Placental pericyte (primary cell): ENCODE measurements around the gene ZBTB12. TPM values are rescaled to one million over a fixed set of nuclear protein-coding genes. Genes with fewer than 3 reads are reported as not detected.

ENCODE experiments used
- small RNA-seq: library from RNA; depleted of rRNA; stranded (forward); fragments of <200 nt; gene quantifications from one replicate; pipeline ENCODE3, GENCODE V24; 2012; ENCODE audit warnings: low replicate concordance
- total RNA-seq: library from RNA; depleted of rRNA; stranded (reverse); fragments of >200 nt; gene quantifications from 2 replicates; pipeline ENCODE4 v1.2.3, GENCODE V29; 2012

The ZBTB12 gene
- 1.4 and 2.8 TPM in 2 replicates for total RNA-seq

GRCh38 chr6:31901953-31902643 lies at the start of gene ZBTB12:
Gene ZBTB12 (minus strand): TSS chr6:31902086. CDS start chr6:31901305, 781 bp downstream.

GRCh38 chr6:31945507-31946369 lies 43.9 kb upstream of the ZBTB12 start, which contains the start of gene CFB:
Gene CFB (plus strand): TSS chr6:31946095. CDS start chr6:31946222, 127 bp downstream.

DNA sequence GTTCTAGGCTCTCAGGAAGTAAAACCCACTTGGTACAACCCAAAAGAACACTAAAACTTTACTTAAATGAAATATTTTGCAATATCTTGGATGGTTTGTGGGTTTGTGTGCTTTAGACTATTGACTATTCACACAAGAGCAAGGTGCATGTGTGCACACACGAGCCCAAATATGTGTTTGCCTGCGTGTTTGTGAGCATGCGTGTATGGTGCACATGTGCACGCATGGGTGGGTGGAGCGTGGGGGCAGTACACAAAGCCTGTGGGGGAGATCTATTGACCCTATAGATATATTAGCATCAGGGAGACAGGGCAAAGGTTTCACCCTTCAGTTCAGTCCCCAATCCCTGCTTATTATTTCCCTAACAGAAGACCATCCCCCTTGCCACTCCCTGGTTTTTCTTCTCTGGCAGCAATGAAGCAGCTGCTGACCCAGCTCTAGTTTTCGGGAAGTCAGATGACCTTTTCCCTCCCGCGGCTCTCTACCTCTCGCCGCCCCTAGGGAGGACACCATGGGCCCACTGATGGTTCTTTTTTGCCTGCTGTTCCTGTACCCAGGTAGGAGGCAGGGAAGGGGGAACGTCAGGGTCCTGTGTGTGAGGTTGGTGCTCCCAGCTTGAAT lies 25.5 kb upstream of the ZBTB12 start, which contains the start of gene C2:
Gene C2, plus strand, starts transcription at position 476 of the 621 bp plus-strand sequence. Its CDS starts 36 bp downstream, at position 512.

GRCh38 chr6:31897612-31898382 lies 4.1 kb downstream of the ZBTB12 start, which contains the start of gene EHMT2:
Gene EHMT2 (minus strand): TSS chr6:31897698. CDS start chr6:31897677, 21 bp downstream.

GRCh38 chr6:31878726-31879125 lies 23.2 kb downstream of the ZBTB12 start, which contains the start of gene SLC44A4:
Gene SLC44A4 (minus strand): TSS chr6:31878997. CDS start chr6:31878980, 17 bp downstream.

GRCh38 chr6:31862344-31863235 lies 39.3 kb downstream of the ZBTB12 start, which contains the start of gene NEU1:
Gene NEU1 (minus strand): TSS chr6:31862821. CDS start chr6:31862776, 45 bp downstream.

Small RNAs within 50 kb of the gene (small RNA-seq; reads per million reads assigned to genes)
- not detected for gene AL645922.1

Other genes with a start within 250 kb of the ZBTB12 start
- 185 and 217 TPM in 2 replicates for gene BAG6, start 249.4 kb downstream of the ZBTB12 start, total RNA-seq
- gene APOM, start 246.2 kb downstream of the ZBTB12 start, total RNA-seq = 0.72 and 3.3 TPM in 2 replicates
- 17.1 and 25.5 TPM in 2 replicates for gene C6orf47, start 241.3 kb downstream of the ZBTB12 start, total RNA-seq
- gene GPANK1, start 237.1 kb downstream of the ZBTB12 start, total RNA-seq = 20.0 and 22.8 TPM in 2 replicates
- 198 and 356 TPM in 2 replicates for gene CSNK2B, start 236.0 kb downstream of the ZBTB12 start, total RNA-seq
- 5.2 and 8.3 TPM in 2 replicates for gene LY6G5B, start 232.1 kb downstream of the ZBTB12 start, total RNA-seq
- 0.66 and 2.7 TPM in 2 replicates for gene LY6G5C, start 221.0 kb downstream of the ZBTB12 start, total RNA-seq
- 48.6 and 51.0 TPM in 2 replicates for gene ABHD16A, start 198.8 kb downstream of the ZBTB12 start, total RNA-seq
- not detected in 2 replicates for gene LY6G6F, start 195.2 kb downstream of the ZBTB12 start, total RNA-seq
- gene LY6G6D, start 186.7 kb downstream of the ZBTB12 start, total RNA-seq = not detected in 2 replicates
- gene LY6G6C, start 180.3 kb downstream of the ZBTB12 start, total RNA-seq = not detected in 2 replicates
- not detected in 2 replicates for gene MPIG6B, start 178.7 kb downstream of the ZBTB12 start, total RNA-seq
- 36.5 and 45.7 TPM in 2 replicates for gene DDAH2, start 172.8 kb downstream of the ZBTB12 start, total RNA-seq
- 585 and 1,126 TPM in 2 replicates for gene CLIC1, start 165.6 kb downstream of the ZBTB12 start, total RNA-seq
- gene MSH5, start 162.1 kb downstream of the ZBTB12 start, total RNA-seq = 7.0 and 26.8 TPM in 2 replicates
- gene SAPCD1, start 139.4 kb downstream of the ZBTB12 start, total RNA-seq = 0.44 and 1.1 TPM in 2 replicates
- 0.14 and 0.44 TPM in 2 replicates for gene VWA7, start 124.8 kb downstream of the ZBTB12 start, total RNA-seq
- gene VARS1, start 106.3 kb downstream of the ZBTB12 start, total RNA-seq = 51.6 and 105 TPM in 2 replicates
- gene LSM2, start 95.1 kb downstream of the ZBTB12 start, total RNA-seq = 19.9 and 54.0 TPM in 2 replicates
- 0.72 and 0.88 TPM in 2 replicates for gene HSPA1L, start 86.8 kb downstream of the ZBTB12 start, total RNA-seq
- 81.4 and 101 TPM in 2 replicates for gene HSPA1A, start 86.5 kb downstream of the ZBTB12 start, total RNA-seq
- 78.3 and 86.0 TPM in 2 replicates for gene HSPA1B, start 74.3 kb downstream of the ZBTB12 start, total RNA-seq
- 84.3 and 201 TPM in 2 replicates for gene NEU1, start 39.3 kb downstream of the ZBTB12 start, total RNA-seq
- under 0.01 TPM in 1 of 2 replicates, not detected in the other for gene SLC44A4, start 23.1 kb downstream of the ZBTB12 start, total RNA-seq
- gene EHMT2, start 4.4 kb downstream of the ZBTB12 start, total RNA-seq = 35.0 and 51.1 TPM in 2 replicates
- gene C2, start 25.6 kb upstream of the ZBTB12 start, total RNA-seq = 0.29 and 14.2 TPM in 2 replicates
- 2.3 and 62.8 TPM in 2 replicates for gene CFB, start 44.0 kb upstream of the ZBTB12 start, total RNA-seq
- 125 and 137 TPM in 2 replicates for gene NELFE, start 56.9 kb upstream of the ZBTB12 start, total RNA-seq
- 51.0 and 70.0 TPM in 2 replicates for gene SKIC2, start 57.1 kb upstream of the ZBTB12 start, total RNA-seq
- gene DXO, start 70.1 kb upstream of the ZBTB12 start, total RNA-seq = 17.3 and 31.7 TPM in 2 replicates
- gene C4A, start 80.0 kb upstream of the ZBTB12 start, total RNA-seq = 1.7 and 10.3 TPM in 2 replicates
- 1.4 and 6.3 TPM in 2 replicates for gene C4B, start 112.7 kb upstream of the ZBTB12 start, total RNA-seq
- gene CYP21A2, start 136.3 kb upstream of the ZBTB12 start, total RNA-seq = not detected in 2 replicates
- gene TNXB, start 207.3 kb upstream of the ZBTB12 start, total RNA-seq = 3.0 and 81.8 TPM in 2 replicates
- gene ATF6B, start 226.2 kb upstream of the ZBTB12 start, total RNA-seq = 28.8 and 39.2 TPM in 2 replicates
- gene FKBPL, start 228.2 kb upstream of the ZBTB12 start, total RNA-seq = 5.9 and 6.4 TPM in 2 replicates
- 0.29 and 0.44 TPM in 2 replicates for gene PRRT1, start 249.9 kb upstream of the ZBTB12 start, total RNA-seq